CD4-positive, alpha-beta T cell (primary cell): ENCODE results near the gene TNFRSF1B. TPM values are rescaled to one million over a fixed set of nuclear protein-coding genes. Genes with fewer than 3 reads are reported as not detected.

Source experiments
- ATAC-seq: fragments of 200-7000 bp; cut with Tn5 transposase; one replicate; pipeline ENCODE4 v1.10.0; 2022; ENCODE audit warnings: mild to moderate bottlenecking; ENCODE audit not compliant: poor library complexity
- CTCF ChIA-PET: fragments of 350-600 bp; sonication (Branson Sonifier 250); formaldehyde crosslinking; loops from one replicate; lab custom pipeline; 2021; ENCODE audit warnings: antibody characterized with exemption, inconsistent platforms; lab: Charles Lee
- POLR2A ChIA-PET: fragments of 350-600 bp; sonication (Branson Sonifier 250); formaldehyde crosslinking; loops from one replicate; lab custom pipeline; 2021; ENCODE audit warnings: antibody characterized with exemption, inconsistent platforms; lab: Charles Lee
- DNase-seq, 14 experiments: peaks; one replicate each; pipeline ENCODE4 v3.0.0-alpha.2; 2013 to 2020; ENCODE audit warnings: mixed read lengths in 2 of 14
- H3K27ac ChIP-seq, 2 donors: one replicate each; pipeline versions ENCODE4 v1.5.1 to v1.7.0; 2013; ENCODE audit warnings: low read length in 2 of 2, low read depth in 1 of 2, mild to moderate bottlenecking in 1 of 2
- H3K27me3 ChIP-seq, 2 experiments: 1 replicate in 1 of 2; 2 replicates in 1 of 2; pipeline versions ENCODE4 v1.6.1 to v1.7.0; 2013; ENCODE audit warnings: low read length in 2 of 2, control low read depth in 1 of 2, mild to moderate bottlenecking in 1 of 2, moderate library complexity in 1 of 2; ENCODE audit not compliant: insufficient read depth in 2 of 2, control insufficient read depth in 1 of 2
- H3K36me3 ChIP-seq: one replicate; pipeline ENCODE4 v1.6.1; 2013; ENCODE audit warnings: low read length, control low read depth; ENCODE audit not compliant: insufficient read depth
- H3K4me1 ChIP-seq: one replicate; pipeline ENCODE4 v1.6.1; 2013; ENCODE audit warnings: low read length, control low read depth; ENCODE audit not compliant: insufficient read depth
- H3K4me3 ChIP-seq: one replicate; pipeline ENCODE4 v1.5.1; 2013; ENCODE audit warnings: mild to moderate bottlenecking, low read length, moderate library complexity
- H3K9me3 ChIP-seq, 2 experiments: 1 replicate in 1 of 2; 2 replicates in 1 of 2; pipeline versions ENCODE4 v1.6.1 to v1.7.0; 2013; ENCODE audit warnings: low read length in 2 of 2, mild to moderate bottlenecking in 2 of 2, control low read depth in 1 of 2, moderate library complexity in 1 of 2; ENCODE audit not compliant: control insufficient read depth in 1 of 2, insufficient read depth in 1 of 2
- H3K27ac Mint-ChIP-seq: one replicate; pipeline ENCODE4 v1.8.0; 2020; ENCODE audit warnings: mixed read lengths
- H3K27me3 Mint-ChIP-seq: one replicate; pipeline ENCODE4 v1.8.0; 2021; ENCODE audit warnings: mixed read lengths
- H3K36me3 Mint-ChIP-seq: one replicate; pipeline ENCODE4 v1.8.0; 2021; ENCODE audit warnings: low read depth, mixed read lengths
- H3K4me1 Mint-ChIP-seq: one replicate; pipeline ENCODE4 v1.8.0; 2021; ENCODE audit warnings: low read depth, mixed read lengths
- H3K4me3 Mint-ChIP-seq: one replicate; pipeline ENCODE4 v1.8.0; 2020; ENCODE audit warnings: mild to moderate bottlenecking, mixed read lengths
- H3K9me3 Mint-ChIP-seq: one replicate; pipeline ENCODE4 v1.8.0; 2020; ENCODE audit warnings: mixed read lengths
- CTCF ChIP-seq: fragments of 200-600 bp; IDR thresholded peaks from one replicate; pipeline ENCODE4 v1.8.0; 2022; ENCODE audit warnings: antibody characterized with exemption, mild to moderate bottlenecking
- intact Hi-C, 2 experiments: fragments of 100-400 bp; cut with DNase I in 1 of 2; cut with micrococcal nuclease in 1 of 2; formaldehyde crosslinking; loops; one replicate each; pipeline versions ENCODE4 v1.15.1 to v1.9.0; 2023 to 2025; cut with DNase I, micrococcal nuclease
- total RNA-seq, 174 experiments: library from RNA in 2 of 174; stranded (reverse) in 2 of 174; gene quantifications; one replicate each; pipeline ENCODE4 v1.2.3 and lab custom pipeline; 2021 to 2026

Gene TNFRSF1B
- total RNA-seq, 2 experiments from 2014 or later, result 61.9 to 62.6 TPM

GRCh38 chr1:12209495-12209832 lies 42.7 kb downstream of the TNFRSF1B start:
- peak overlapping the region; percentile 83 for H3K27ac Mint-ChIP-seq
- no peak for TF ChIP-seq CTCF

GRCh38 chr1:12215118-12215961 lies 48.5 kb downstream of the TNFRSF1B start:
- POLR2A ChIA-PET, result no interaction called here
- no peaks in the 10 kb centered on the region for H3K36me3 Mint-ChIP-seq
- CTCF ChIA-PET, result interaction anchor here (12.0 kb wide), 1 partner anchor 91 kb away, joined by 142 read pairs; no protein-coding TSS in a partner anchor

More at GRCh38 chr1:12209495-12209832, 42.7 kb downstream of the TNFRSF1B start:
- Mint-ChIP-seq H3K27me3 (no peaks in the 10 kb centered on the region), H3K4me3 (peak overlapping the region; percentile 20), H3K9me3 (no peaks in the 10 kb centered on the region), H3K36me3 (peaks cover 17% of the 10 kb centered on the region), H3K4me1 (peaks cover 50% of the 10 kb centered on the region)
- ATAC-seq (no peak), DNase-seq (no peak)
- intact Hi-C loops, result loop anchor here (1.0 to 5.0 kb wide), 3 partner anchors 31 to 85 kb away; partner anchors contain the start of gene TNFRSF1B (in 2 of the 2)
- Histone ChIP-seq H3K36me3 (peaks cover 30% of the 10 kb centered on the region), H3K4me1 (peaks cover 49% of the 10 kb centered on the region), H3K9me3 (no peaks in the 10 kb centered on the region), H3K4me3 (no peak overlapping the region), H3K27ac (peak overlapping the region; percentile 29 to 49), H3K27me3 (no peaks in the 10 kb centered on the region)
- POLR2A ChIA-PET, result interaction anchor here (0.6 to 5.9 kb wide), 9 partner anchors 21 to 190 kb away, joined by 3 to 68 read pairs (median 6); partner anchors contain the start of genes MIIP and VPS13D
- CTCF ChIA-PET, result interaction anchor here (0.6 to 12.0 kb wide), 6 partner anchors 17 to 85 kb away, joined by 3 to 142 read pairs (median 3); no protein-coding TSS in a partner anchor

GRCh38 chr1:12219800-12220199 lies 53.0 kb downstream of the TNFRSF1B start:
- Mint-ChIP-seq H3K4me3 (no peak overlapping the region), H3K4me1 (no peaks in the 10 kb centered on the region), H3K9me3 (no peaks in the 10 kb centered on the region), H3K36me3 (no peaks in the 10 kb centered on the region), H3K27ac (no peak overlapping the region), H3K27me3 (no peaks in the 10 kb centered on the region)
- DNase-seq (no peak), ATAC-seq (no peak)
- H3K27ac ChIP-seq, result no peak overlapping the region
- POLR2A ChIA-PET, result no interaction called here
- H3K27me3 ChIP-seq, result no peaks in the 10 kb centered on the region
- CTCF ChIA-PET, result interaction anchor here (1.4 kb wide), 1 partner anchor 95 kb away, joined by 4 read pairs; no protein-coding TSS in a partner anchor
- H3K36me3 ChIP-seq, result no peaks in the 10 kb centered on the region
- H3K9me3 ChIP-seq, result peaks cover 0 to 11% of the 10 kb centered on the region in 2 experiments
- H3K4me3 ChIP-seq, result no peak overlapping the region
- TF ChIP-seq CTCF, result no peak
- intact Hi-C loops, result no loop called here
- no peaks in the 10 kb centered on the region for H3K4me1 ChIP-seq

More at GRCh38 chr1:12215118-12215961, 48.5 kb downstream of the TNFRSF1B start:
- Histone ChIP-seq H3K9me3 (no peaks in the 10 kb centered on the region), H3K4me3 (no peak overlapping the region), H3K36me3 (no peaks in the 10 kb centered on the region), H3K27ac (no peak overlapping the region), H3K4me1 (peaks cover 20% of the 10 kb centered on the region), H3K27me3 (no peaks in the 10 kb centered on the region)
- no peak overlapping the region for H3K4me3 Mint-ChIP-seq
- no peak for ATAC-seq
- H3K4me1 Mint-ChIP-seq, result peaks cover 19% of the 10 kb centered on the region
- no peak overlapping the region for H3K27ac Mint-ChIP-seq
- H3K27me3 Mint-ChIP-seq, result no peaks in the 10 kb centered on the region
- DNase-seq, result no peak
- no peaks in the 10 kb centered on the region for H3K9me3 Mint-ChIP-seq
- intact Hi-C loops, result no loop called here
- no peak for TF ChIP-seq CTCF
